K562 (cell line): ENCODE measurements around the gene PRRG1. TPM values are rescaled to one million over a fixed set of nuclear protein-coding genes. Genes with fewer than 3 reads are reported as not detected.

Experiments
- ATAC-seq: fragments of 200-7000 bp; cut with Tn5 transposase; 3 replicates; pipeline ENCODE4 v1.9.1; 2020; ENCODE audit warnings: moderate library complexity
- BruUV-seq: library from RNA; stranded (reverse); fragments of 400-500 nt; replicated peaks from 2 replicates; lab custom pipeline; 2021; lab: Mats Ljungman, UMichigan
- CTCF ChIA-PET: fragments of 300-600 bp; formaldehyde crosslinking; extraction: SDS; loops from one replicate; lab custom pipeline; 2021; ENCODE audit warnings: low intra/inter-chr PET ratio; lab: Yijun Ruan, JAX
- POLR2A ChIA-PET: fragments of 300-600, 350-650 bp; sonication (Branson Sonifier 250); formaldehyde crosslinking; extraction: SDS; loops from one replicate; lab custom pipeline; 2021; ENCODE audit warnings: antibody characterized with exemption, inconsistent platforms; lab: Yijun Ruan, JAX
- DNase-seq, 4 experiments: peaks; one replicate each; pipeline versions ENCODE4 v3.0.0 to v3.0.0-alpha.2; 2011 to 2018; ENCODE audit warnings: low spot score in 3 of 4, mixed read lengths in 3 of 4; ENCODE audit errors: extremely low read depth in 1 of 4
- FAIRE-seq: peaks from 2 replicates; lab custom pipeline; 2011; peaks lifted over from hg19 to GRCh38; lab: Jason Lieb, UNC
- H2AFZ ChIP-seq: 2 replicates; pipeline ENCODE4 v1.6.0; 2011; ENCODE audit warnings: low read depth, low read length, control low read depth, inconsistent platforms
- H3K27ac ChIP-seq: fragments of 200-600 bp; 3 replicates; pipeline ENCODE4 v1.8.0; 2011; ENCODE audit warnings: low read depth, mild to moderate bottlenecking, control low read depth, inconsistent platforms, low read length, moderate library complexity, mixed read lengths; ENCODE audit errors: extremely low read depth
- H3K27me3 ChIP-seq, 2 experiments: fragments of 300-600 bp in 1 of 2; 2 replicates in 1 of 2; 3 replicates in 1 of 2; pipeline versions ENCODE4 v1.6.0 to v1.8.0; 2011; ENCODE audit warnings: inconsistent platforms in 2 of 2, low read length in 2 of 2, mild to moderate bottlenecking in 1 of 2, mixed read lengths in 1 of 2, moderate library complexity in 1 of 2; ENCODE audit not compliant: control insufficient read depth in 2 of 2, insufficient read depth in 2 of 2
- H3K36me3 ChIP-seq: fragments of 300-600 bp; 3 replicates; pipeline ENCODE4 v1.8.0; 2011; ENCODE audit warnings: mild to moderate bottlenecking, low read length, inconsistent platforms; ENCODE audit not compliant: control insufficient read depth, insufficient read depth
- H3K4me1 ChIP-seq, 2 experiments: fragments of 200-600 bp in 1 of 2; replicated peaks in 1 of 2; 2 replicates in 1 of 2; 3 replicates in 1 of 2; pipeline versions ENCODE4 v1.5.1 to v1.8.0; 2011; ENCODE audit warnings: inconsistent platforms in 2 of 2, low read length in 2 of 2, mild to moderate bottlenecking in 1 of 2, mixed read lengths in 1 of 2, moderate library complexity in 1 of 2; ENCODE audit not compliant: control insufficient read depth in 2 of 2, insufficient read depth in 2 of 2
- H3K4me2 ChIP-seq: 2 replicates; pipeline ENCODE4 v1.6.1; 2011; ENCODE audit warnings: low read length, control low read depth, inconsistent platforms, mixed read lengths; ENCODE audit not compliant: insufficient read depth
- H3K4me3 ChIP-seq: fragments of 200-600 bp; sonication (generic), shearing (Covaris generic); 2 replicates; pipeline ENCODE4 v1.5.1; 2016; ENCODE audit warnings: control low read depth, inconsistent platforms
- H3K79me2 ChIP-seq: fragments of 200-600 bp; 3 replicates; pipeline ENCODE4 v1.8.0; 2011; ENCODE audit warnings: low read length, inconsistent platforms; ENCODE audit not compliant: control insufficient read depth, insufficient read depth
- H3K9ac ChIP-seq, 2 experiments: 2 replicates each; pipeline versions ENCODE4 v1.6.0 to v1.6.1; 2011; ENCODE audit warnings: low read depth in 2 of 2, low read length in 2 of 2, control low read depth in 1 of 2, inconsistent platforms in 1 of 2, mild to moderate bottlenecking in 1 of 2, mixed read lengths in 1 of 2; ENCODE audit not compliant: insufficient read depth in 1 of 2
- H3K9me1 ChIP-seq: one replicate; pipeline ENCODE4 v1.6.0; 2011; ENCODE audit warnings: inconsistent platforms, mild to moderate bottlenecking, low read length, moderate library complexity; ENCODE audit not compliant: control insufficient read depth, insufficient read depth
- H3K9me3 ChIP-seq: replicated peaks from 2 replicates; pipeline ENCODE4 v1.5.1; 2011; ENCODE audit warnings: low read depth, low read length, inconsistent platforms; ENCODE audit not compliant: control insufficient read depth, insufficient read depth
- H4K20me1 ChIP-seq: replicated peaks from 2 replicates; pipeline ENCODE4 v1.6.1; 2011; ENCODE audit warnings: low read length, inconsistent platforms, mixed read lengths; ENCODE audit not compliant: control insufficient read depth, insufficient read depth
- ERF ChIP-seq: fragments of 450-650 bp; formaldehyde crosslinking; IDR thresholded peaks from 2 replicates; pipeline ENCODE4 v1.4.0; 2020; ENCODE audit warnings: mild to moderate bottlenecking, mixed read lengths
- TAF1 ChIP-seq: IDR thresholded peaks from 2 replicates; pipeline ENCODE4 v1.6.1; 2011; ENCODE audit warnings: mild to moderate bottlenecking, low read length, moderate library complexity; ENCODE audit not compliant: insufficient read depth, control insufficient read depth, severe bottlenecking; ENCODE audit errors: extremely low read depth
- TAF9B ChIP-seq: fragments of 450-650 bp; IDR thresholded peaks from 2 replicates; pipeline ENCODE4 v1.6.1; 2018; ENCODE audit warnings: mild to moderate bottlenecking; ENCODE audit not compliant: partially characterized antibody
- ZNF408 ChIP-seq: fragments of 250-450 bp; sonication (Bioruptor Pico); IDR thresholded peaks from 2 replicates; pipeline ENCODE4 v1.4.0; 2020; ENCODE audit warnings: low read depth, mild to moderate bottlenecking, moderate library complexity
- WGBS: fragments of 100-300 bp; shearing (Covaris generic); methylation state at CpG from one replicate; pipeline ENCODE4 v1.1.6; 2016; ENCODE audit warnings: low coverage, mixed read lengths; ENCODE audit not compliant: insufficient coverage; ENCODE audit errors: missing lambda C conversion rate; 5-methylcytosine and 5-hydroxymethylcytosine counted together
- in situ Hi-C: fragments of 300-500 bp; cut with MboI; formaldehyde crosslinking; loops from 4 replicates; pipeline ENCODE4 v1.15.0; 2018; ENCODE audit warnings: inconsistent platforms, mixed read lengths
- intact Hi-C: fragments of 100-400 bp; cut with micrococcal nuclease; formaldehyde crosslinking; loops from 2 replicates; pipeline ENCODE4 v1.14.2; 2022
- polyA plus RNA-seq, 8 experiments: library from polyadenylated mRNA; depleted of rRNA in 4 of 8; stranded (reverse) in 5 of 8; unstranded in 3 of 8; fragments of >200 nt; fragmentation: Nextera tagmentation in 2 of 8; fragmentation: Illumina TruSeq in 1 of 8; extraction: Ambion mirVana in 2 of 8; extraction: Trizol in 1 of 8; gene quantifications; 2 replicates each; pipeline versions ENCODE4 v1.2.1 to v1.2.3, GENCODE V29; 2011 to 2014; ENCODE audit warnings: inconsistent platforms in 1 of 8, missing spikeins in 1 of 8
- total RNA-seq, 7 experiments: library from RNA; depleted of rRNA in 6 of 7; stranded (reverse); fragments of >200 nt in 6 of 7; fragmentation: Illumina TruSeq in 2 of 7; extraction: Trizol in 2 of 7; gene quantifications; 2 replicates each; pipeline versions ENCODE4 v1.2.1 to v1.2.3, GENCODE V29; 2011 to 2021; ENCODE audit warnings: low replicate concordance in 1 of 7

PRRG1 gene
- total and polyA plus RNA-seq, 9 of the 15 experiments (the other 6 are each of a cell fraction or from before 2014, with no cell fraction given): 1.7 to 11.8 (median 4.2) TPM

GRCh38 chrX:37474478-37474877 lies 125.3 kb downstream of the PRRG1 start:
- H3K4me1 ChIP-seq: no peaks in the 10 kb centered on the region; a peak in 1 of 5 replicates
- H3K9ac ChIP-seq: no peak overlapping the region
- no peaks in the 10 kb centered on the region for H4K20me1 ChIP-seq
- H3K9me1 ChIP-seq: no peaks in the 10 kb centered on the region
- BruUV-seq: no TSS peak
- ATAC-seq (no peak), DNase-seq (no peak), FAIRE-seq (no peak)
- H2AFZ ChIP-seq: no peak overlapping the region
- H3K4me3 ChIP-seq: no peak overlapping the region
- ChIA-PET CTCF (no interaction called here), POLR2A (interaction anchor here (0.6 kb wide), 1 partner anchor 25 kb away, joined by 3 read pairs; no protein-coding TSS in a partner anchor)
- H3K4me2 ChIP-seq: no peak overlapping the region
- no peak overlapping the region for H3K27ac ChIP-seq
- 30% methylated on average over 5 of the region's 5 CpGs for WGBS
- H3K9me3 ChIP-seq: no peaks in the 10 kb centered on the region
- in situ Hi-C loops (no loop called here), intact Hi-C loops (no loop called here)
- H3K27me3 ChIP-seq: no peaks in the 10 kb centered on the region
- TF ChIP-seq TAF9B: no peak
- TF ChIP-seq, all 486 proteins: peak for 0
- no peaks in the 10 kb centered on the region for H3K36me3 ChIP-seq
- H3K79me2 ChIP-seq: no peaks in the 10 kb centered on the region

- no peaks in the 10 kb centered on the region for H3K79me2 ChIP-seq
- no peak for FAIRE-seq
- no peak overlapping the region for H3K4me2 ChIP-seq
- H3K9me1 ChIP-seq: no peaks in the 10 kb centered on the region
- H3K36me3 ChIP-seq: no peaks in the 10 kb centered on the region
- no peak overlapping the region for H3K4me3 ChIP-seq
- no peak overlapping the region for H2AFZ ChIP-seq
- no peak overlapping the region for H3K27ac ChIP-seq
- POLR2A ChIA-PET: no interaction called here
- no peaks in the 10 kb centered on the region for H3K27me3 ChIP-seq
- no peak overlapping the region for H3K9ac ChIP-seq
- BruUV-seq: no TSS peak
- 51% methylated on average over 3 of the region's 3 CpGs for WGBS
- no peak for TF ChIP-seq ZNF408
- TF ChIP-seq TAF1: no peak
- TF ChIP-seq ERF (CRISPR knock-in tag): no peak
- TF ChIP-seq, all 486 proteins: peak for 0
- Histone ChIP-seq H4K20me1 (no peaks in the 10 kb centered on the region), H3K4me1 (no peaks in the 10 kb centered on the region; a peak in 1 of 5 replicates), H3K9me3 (no peaks in the 10 kb centered on the region)
- in situ Hi-C loops (no loop called here), intact Hi-C loops (no loop called here)
- DNase-seq (no peak), ATAC-seq (no peak)
- CTCF ChIA-PET: no interaction called here
Observed at GRCh38 chrX:37476571-37477170, 127.5 kb downstream of the PRRG1 start.
